T1000 (cell line): Measurements from ENCODE around the gene PNMA6F.
"Not testable (repeated sequence)": the region's sequence is repeated elsewhere in the genome, so short reads cannot be mapped to it uniquely, and the experiment has no call there.

Experiments used
- DNase-seq: peaks from one replicate; lab custom pipeline; 2025; ENCODE audit warnings: mixed read lengths; lab: John Stamatoyannopoulos, UW

PNMA6F gene

GRCh38 chrX:153302796-153303195 is 18.8 kb downstream of the PNMA6F start:
- DNase-seq: no peak

- no peak for DNase-seq
These were observed 19.8 kb downstream of the PNMA6F start for GRCh38 chrX:153301746-153302145.

- no peak for DNase-seq
These were observed 21.7 kb downstream of the PNMA6F start for GRCh38 chrX:153299855-153300254.

- DNase-seq: no peak
These were observed 24.2 kb downstream of the PNMA6F start for GRCh38 chrX:153297376-153297775.

GRCh38 chrX:153293485-153294071 is 28.0 kb downstream of the PNMA6F start:
- DNase-seq: not testable (repeated sequence)

GRCh38 chrX:153288807-153289206 is 32.8 kb downstream of the PNMA6F start:
- DNase-seq: not testable (repeated sequence)

- DNase-seq: not testable (repeated sequence)
These were observed 35.9 kb downstream of the PNMA6F start for GRCh38 chrX:153285678-153286077.

GRCh38 chrX:153283982-153284381 is 37.6 kb downstream of the PNMA6F start:
- not testable (repeated sequence) for DNase-seq

GRCh38 chrX:153281784-153282183 is 39.8 kb downstream of the PNMA6F start:
- not testable (repeated sequence) for DNase-seq

GRCh38 chrX:153279304-153279703 is 42.3 kb downstream of the PNMA6F start:
- not testable (repeated sequence) for DNase-seq

- not testable (repeated sequence) for DNase-seq
These were observed 45.5 kb downstream of the PNMA6F start for GRCh38 chrX:153276049-153276448.

GRCh38 chrX:153275418-153275817 is 46.1 kb downstream of the PNMA6F start:
- not testable (repeated sequence) for DNase-seq

GRCh38 chrX:153272584-153272983 is 49.0 kb downstream of the PNMA6F start:
- DNase-seq: not testable (repeated sequence)

GRCh38 chrX:153272070-153272469 is 49.5 kb downstream of the PNMA6F start:
- not testable (repeated sequence) for DNase-seq
